GM18861 (cell line): ENCODE data around the gene KIFC3.
"Not testable (repeated sequence)": the region's sequence is repeated elsewhere in the genome, so short reads cannot be mapped to it uniquely, and the experiment has no call there.

Experiments used
- ATAC-seq: cut with Tn5 transposase; IDR thresholded peaks from one replicate; pipeline ENCODE4 v1.9.1; 2021; ENCODE audit not compliant: unreplicated experiment

KIFC3 gene

DNA sequence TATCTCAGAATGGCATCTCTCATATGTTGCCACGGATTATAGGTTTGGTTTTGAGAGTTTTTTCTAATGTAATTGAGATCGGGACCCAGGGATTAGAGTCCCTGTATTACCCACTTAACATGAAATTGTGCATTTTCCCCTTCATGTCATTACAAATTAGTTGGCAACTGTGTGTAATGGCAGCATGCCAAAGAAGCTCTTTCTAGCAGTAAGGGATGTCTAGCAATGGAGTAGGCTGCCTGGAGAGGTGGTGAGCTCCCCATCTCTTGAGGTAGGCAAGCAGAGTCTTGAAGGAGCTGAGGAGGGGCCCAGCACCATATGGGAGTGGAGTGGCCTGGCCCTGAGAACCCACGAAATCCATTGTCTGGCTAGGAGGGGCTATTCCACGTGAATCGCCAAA is 76.7 kb downstream of the KIFC3 start:
- no peak for ATAC-seq

DNA sequence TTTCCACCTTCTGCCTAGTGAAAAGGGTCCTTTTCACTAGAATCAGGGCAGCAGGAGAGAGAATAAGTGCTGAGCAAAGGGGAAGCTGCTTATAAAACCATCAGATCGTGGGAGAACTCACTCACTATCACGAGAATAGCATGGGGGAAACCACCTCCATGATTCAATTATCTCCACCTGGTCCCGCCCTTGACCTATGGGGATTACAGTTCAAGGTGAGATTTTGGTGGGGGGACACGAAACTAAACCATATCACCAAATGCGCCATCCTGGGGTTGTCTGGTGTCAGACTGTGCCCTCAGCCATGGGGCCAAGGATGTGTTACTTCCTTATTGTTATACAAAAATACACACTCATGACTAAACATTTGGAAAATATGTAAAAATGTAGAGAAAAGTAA is 77.1 kb downstream of the KIFC3 start:
- no peak for ATAC-seq

DNA sequence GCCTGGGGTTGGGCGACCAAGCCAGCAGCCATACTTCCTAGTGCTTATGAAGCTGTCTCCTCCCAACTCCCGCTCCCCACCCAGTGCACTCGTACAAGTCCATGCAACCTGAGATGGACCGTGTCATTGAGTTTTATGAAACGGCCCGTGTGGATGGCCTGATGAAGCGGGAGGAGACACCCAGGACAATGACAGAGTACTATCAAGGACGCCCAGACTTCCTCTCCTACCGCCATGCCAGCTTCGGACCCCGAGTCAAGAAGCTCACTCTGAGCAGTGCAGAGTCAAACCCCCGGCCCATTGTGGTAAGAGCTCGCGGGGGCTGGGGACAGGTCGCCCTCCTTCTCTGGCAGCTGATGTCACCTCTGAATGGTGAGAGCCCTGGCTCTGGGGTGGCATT is 77.8 kb downstream of the KIFC3 start:
- ATAC-seq = no peak

DNA sequence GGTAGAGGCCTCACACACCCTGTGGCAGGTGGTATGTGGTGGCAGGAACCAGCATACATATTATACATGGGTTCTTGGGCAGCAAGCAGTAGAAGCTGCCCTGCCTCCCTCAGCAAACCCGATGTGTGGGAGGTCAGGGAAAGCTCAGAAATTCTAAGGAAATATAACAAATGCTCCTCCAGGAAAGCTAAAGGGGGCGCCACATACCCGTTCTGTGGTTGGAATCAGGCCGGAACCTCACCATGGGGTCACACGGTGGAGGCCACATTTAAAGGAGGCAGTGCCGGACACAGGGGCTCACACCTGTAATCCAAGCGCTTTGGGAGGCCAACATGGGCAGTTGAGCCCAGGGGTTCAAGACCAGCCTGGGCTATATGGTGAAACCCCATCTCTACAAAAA is 79.1 kb downstream of the KIFC3 start:
- ATAC-seq = no peak

DNA sequence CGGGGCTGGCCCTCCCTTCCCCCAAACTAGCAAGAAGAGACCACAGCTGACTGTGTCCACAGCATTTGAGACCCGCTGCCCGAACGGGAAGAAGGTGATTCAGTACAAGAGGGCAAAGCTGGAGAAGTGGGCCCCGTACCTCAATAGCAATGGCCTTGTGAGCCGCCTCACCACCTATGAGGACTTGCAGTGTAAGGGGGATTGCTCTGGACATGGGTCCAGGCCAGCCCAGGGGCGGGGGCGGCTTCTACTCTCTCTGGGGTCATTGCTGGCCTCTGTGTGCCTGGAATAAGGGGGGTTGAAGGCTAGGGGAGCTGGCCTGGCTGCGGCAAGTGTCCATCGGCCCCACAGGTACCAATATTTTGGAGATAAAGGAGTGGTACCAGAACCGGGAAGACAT is 79.6 kb downstream of the KIFC3 start:
- no peak for ATAC-seq

DNA sequence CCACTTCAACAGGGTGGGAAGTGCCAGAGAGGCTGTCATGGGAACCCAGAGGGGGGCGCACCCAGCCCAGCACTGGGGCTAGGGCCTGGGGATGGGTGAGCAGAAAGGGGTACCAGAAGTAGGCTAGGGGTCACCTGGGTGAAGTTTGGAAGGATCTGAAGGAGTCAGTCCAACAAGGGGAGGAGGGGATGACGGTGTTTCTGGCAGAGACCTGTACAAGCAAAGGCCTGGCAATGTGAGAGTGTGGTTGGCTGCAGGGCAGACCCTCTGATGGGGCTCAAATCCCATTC is 80.1 kb downstream of the KIFC3 start:
- no peak for ATAC-seq

DNA sequence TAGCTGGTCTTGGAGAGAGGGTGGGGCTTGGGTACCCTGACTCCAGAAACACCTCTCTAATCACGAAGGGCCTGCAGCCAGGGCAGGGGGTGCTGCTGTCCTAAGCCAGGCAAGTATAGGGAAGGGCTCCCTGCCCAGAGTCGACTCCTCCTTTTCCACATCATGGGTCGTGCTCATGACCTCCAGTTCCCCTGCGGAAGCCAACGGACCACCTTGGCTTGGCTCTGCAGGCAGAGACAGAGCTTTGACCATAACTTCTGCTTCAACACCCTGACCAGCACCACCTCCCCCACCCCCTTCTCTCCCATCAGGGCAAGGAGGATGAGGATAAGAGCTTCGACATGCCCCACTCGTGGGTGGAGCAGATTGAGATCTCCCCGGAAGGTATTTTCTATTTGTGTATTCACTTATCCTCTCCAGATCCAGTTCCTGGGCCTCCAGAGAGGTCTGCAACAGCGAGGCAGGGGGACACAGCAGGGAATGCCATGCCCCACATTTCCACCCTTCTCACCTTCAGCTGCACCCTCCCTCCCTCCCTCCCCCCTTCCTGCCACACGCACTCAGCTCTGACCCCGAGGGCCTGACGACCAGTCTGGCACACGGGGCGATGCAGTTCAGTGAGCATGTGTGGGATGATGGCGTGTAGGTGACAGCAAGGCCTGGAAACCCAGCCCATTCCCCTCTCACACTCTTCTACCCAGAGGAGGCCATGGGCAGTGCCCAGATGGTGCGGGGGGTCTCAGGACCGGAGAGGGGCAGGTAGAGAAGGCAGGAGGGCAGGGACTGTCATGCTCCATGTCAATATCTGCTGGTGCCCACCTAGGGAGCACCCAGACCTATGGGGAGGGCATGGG is 80.7 kb downstream of the KIFC3 start:
- ATAC-seq = no peak

DNA sequence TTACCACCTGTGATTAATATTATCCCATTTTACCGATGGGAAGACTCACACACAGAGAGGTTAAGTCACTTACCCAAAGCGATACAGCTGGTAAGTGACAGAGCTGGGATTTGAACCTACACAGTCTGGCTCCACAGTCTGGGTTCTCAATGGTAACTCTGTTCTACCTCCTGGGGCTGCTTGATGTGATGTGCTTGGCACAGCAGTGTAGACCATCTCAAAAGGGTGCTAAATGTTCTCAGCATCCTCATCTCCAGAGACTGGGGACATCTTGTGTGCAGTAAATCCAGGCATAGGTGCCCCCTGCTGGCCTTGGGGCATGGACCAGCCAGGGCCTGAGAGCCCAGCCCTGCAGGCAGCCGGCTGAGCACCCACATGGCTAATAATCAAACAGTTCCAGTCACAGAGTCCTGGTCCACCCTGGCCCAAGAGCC is 82.1 kb downstream of the KIFC3 start:
- no peak for ATAC-seq

DNA sequence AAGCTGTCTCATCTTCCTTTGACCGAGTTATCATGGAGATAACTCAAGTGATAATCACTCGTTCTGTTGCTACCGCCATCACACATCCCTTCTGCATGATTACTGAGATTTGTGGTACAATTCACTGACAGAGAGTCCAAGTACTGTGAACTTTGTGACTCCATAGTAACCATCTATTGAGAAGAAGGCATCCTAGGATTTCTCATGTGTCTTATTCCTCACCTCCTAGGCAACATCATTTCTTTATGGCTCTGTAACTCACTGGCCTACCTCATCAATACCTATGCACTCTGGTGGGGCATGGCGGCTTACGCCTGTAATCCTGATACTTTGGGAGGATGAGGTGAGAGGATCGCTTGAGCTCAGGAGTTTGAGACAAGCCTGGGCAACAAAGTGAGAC is 88.2 kb downstream of the KIFC3 start:
- ATAC-seq = no peak

DNA sequence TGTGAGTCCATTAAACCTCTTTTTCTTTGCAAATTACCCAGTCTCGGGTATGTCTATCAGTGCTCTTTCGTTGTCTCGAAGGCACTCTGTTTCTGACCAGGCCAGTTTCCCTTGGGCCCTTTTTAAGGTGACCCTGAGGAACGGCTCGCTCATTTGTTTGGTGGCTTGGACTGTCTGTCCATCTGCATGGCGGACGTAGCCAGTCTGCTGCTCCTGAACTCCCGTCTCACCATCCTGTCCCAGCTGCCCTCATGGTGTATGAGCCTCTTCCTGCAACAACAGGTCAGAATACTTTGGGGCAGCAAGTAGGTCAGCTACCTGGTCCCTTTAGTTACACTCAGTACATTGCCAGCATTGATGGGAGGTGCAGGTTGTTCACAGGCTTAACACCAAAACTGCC is 88.7 kb downstream of the KIFC3 start:
- ATAC-seq = no peak

DNA sequence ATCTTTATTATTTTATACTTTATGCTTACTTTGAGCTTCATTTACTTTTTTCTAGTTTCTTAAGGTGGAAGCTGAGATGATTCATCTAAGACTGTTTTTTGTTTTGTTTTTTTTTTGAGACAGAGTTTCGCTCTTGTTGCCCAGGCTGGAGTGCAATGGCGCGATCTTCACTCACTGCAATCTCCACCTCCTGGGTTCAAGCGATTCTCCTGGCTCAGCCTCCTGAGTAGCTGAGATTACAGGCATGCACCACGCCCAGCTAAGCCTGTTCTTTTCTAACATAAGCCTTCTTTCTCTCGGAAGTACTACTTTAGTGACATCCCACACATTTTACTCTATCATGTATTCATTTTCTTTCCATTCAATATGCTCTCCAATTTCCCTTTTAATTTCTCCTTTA is 89.7 kb downstream of the KIFC3 start:
- ATAC-seq = not testable (repeated sequence)

DNA sequence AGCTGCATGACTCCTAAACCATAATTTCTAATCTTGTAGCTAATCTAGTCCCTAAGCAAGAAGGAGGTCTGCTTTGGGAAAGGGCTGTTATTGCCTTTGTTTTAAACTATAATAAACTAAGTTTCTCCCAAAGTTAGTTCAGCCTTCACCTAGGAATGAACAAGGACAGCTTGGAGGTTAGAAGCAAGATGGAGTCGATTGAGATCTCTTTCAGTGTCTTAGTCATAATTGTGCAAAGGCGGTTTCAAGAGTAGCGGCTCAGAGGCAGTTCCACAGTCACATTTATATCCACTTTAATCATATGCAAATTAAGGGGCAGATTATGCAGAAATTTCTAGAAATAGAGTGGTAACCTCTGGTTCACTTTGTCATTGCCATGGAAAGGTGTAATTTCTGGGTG is 90.3 kb downstream of the KIFC3 start:
- ATAC-seq = no peak

DNA sequence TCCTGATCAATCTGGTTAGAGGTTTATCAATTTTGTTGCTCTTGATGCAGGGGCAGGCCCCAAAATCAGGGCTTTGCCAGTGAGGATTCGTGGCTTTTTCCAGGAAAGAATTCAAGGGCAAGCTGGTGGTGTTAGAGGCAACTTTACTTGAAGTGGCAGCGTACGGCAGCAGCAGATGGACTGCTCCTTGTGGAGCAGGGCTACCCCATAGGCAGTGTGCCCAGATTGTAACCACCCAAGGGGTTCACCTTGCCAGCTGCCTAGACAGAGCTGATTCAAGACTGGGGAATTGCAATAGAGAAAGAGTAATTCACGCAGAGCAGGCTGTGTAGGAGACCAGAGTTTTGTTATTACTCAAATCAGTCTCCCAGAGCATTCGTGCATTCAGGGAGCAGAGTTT is 90.9 kb downstream of the KIFC3 start:
- no peak for ATAC-seq

DNA sequence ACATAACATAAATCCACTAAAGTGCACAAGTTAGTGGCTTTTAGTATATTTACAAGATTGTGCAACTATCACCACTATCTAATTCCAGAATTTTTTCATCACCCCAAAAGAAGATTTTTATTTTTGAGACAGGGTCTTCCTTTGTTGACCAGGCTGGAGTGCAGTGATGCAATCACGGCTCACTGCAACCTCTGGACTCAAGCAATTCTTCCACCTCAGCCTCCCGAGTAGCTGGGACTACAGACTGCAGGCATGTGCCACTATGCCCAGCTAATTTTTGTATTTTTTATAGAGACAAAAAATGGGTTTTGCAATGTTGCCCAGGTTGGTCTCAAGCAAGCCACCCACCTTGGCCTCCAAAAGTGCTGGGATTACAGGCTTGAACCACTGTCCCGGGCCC is 92.6 kb downstream of the KIFC3 start:
- ATAC-seq = no peak
